IMR-90 (cell line): ENCODE data around the gene HDGF.

Experiments used
- BHLHE40 ChIP-seq: fragments of 150-350 bp; IDR thresholded peaks from 2 replicates; pipeline ENCODE4 v1.6.1; 2016; ENCODE audit warnings: mild to moderate bottlenecking, low read depth, low read length
- CEBPB ChIP-seq: IDR thresholded peaks from 2 replicates; pipeline ENCODE4 v1.6.1; 2012; ENCODE audit warnings: low read depth, low read length, improper control_type of control experiment
- MAFK ChIP-seq: IDR thresholded peaks from 2 replicates; pipeline ENCODE4 v1.6.1; 2012; ENCODE audit warnings: low read depth, low read length, improper control_type of control experiment
- RCOR1 ChIP-seq: IDR thresholded peaks from 2 replicates; pipeline ENCODE4 v1.6.1; 2012; ENCODE audit warnings: mild to moderate bottlenecking, low read length, improper control_type of control experiment; ENCODE audit not compliant: insufficient replicate concordance
- RFX5 ChIP-seq: IDR thresholded peaks from 2 replicates; pipeline ENCODE4 v1.8.0; 2012; ENCODE audit warnings: low read depth, mild to moderate bottlenecking, low read length, moderate library complexity
- TF ChIP-seq, protein P1 (sequence below): conservative IDR thresholded peaks from 2 replicates; pipeline ENCODE4 v1.5.1; 2012; ENCODE audit warnings: mild to moderate bottlenecking, low read depth, low read length, improper control_type of control experiment

DNA sequence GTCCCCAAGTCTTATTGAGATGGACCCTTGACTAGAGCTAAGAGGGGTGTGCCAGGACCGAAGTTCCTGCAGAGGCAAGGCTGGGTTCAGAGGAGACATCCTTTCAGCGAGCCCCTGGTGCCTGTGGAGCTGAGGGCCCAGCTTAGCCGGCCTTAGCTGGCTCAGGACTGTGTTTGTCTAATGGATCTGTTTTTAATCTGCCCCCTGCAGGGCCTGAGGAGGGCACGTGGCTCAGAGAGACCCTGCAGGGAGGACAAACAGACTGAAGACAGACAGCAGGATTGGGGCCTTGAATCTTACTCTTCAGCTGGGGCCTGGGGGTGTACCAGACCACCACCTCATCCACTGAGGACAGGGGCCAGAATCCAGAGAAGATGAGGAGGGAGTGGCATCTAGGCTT is 47.7 kb downstream of the HDGF start:
- TF ChIP-seq, protein P1, sequence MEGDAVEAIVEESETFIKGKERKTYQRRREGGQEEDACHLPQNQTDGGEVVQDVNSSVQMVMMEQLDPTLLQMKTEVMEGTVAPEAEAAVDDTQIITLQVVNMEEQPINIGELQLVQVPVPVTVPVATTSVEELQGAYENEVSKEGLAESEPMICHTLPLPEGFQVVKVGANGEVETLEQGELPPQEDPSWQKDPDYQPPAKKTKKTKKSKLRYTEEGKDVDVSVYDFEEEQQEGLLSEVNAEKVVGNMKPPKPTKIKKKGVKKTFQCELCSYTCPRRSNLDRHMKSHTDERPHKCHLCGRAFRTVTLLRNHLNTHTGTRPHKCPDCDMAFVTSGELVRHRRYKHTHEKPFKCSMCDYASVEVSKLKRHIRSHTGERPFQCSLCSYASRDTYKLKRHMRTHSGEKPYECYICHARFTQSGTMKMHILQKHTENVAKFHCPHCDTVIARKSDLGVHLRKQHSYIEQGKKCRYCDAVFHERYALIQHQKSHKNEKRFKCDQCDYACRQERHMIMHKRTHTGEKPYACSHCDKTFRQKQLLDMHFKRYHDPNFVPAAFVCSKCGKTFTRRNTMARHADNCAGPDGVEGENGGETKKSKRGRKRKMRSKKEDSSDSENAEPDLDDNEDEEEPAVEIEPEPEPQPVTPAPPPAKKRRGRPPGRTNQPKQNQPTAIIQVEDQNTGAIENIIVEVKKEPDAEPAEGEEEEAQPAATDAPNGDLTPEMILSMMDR = no peak
- TF ChIP-seq BHLHE40 = no peak
- no peak for TF ChIP-seq MAFK
- TF ChIP-seq RCOR1 = no peak
- TF ChIP-seq RFX5 = no peak
- no peak for TF ChIP-seq CEBPB
